Activated naive CD4-positive, alpha-beta T cell treated with anti-CD3 and anti-CD28 coated beads, Interleukin-2, amount 50 U/mL, for 24 hours (primary cell): ENCODE data around the gene VAX1.
A peak's percentile ranks its signal among the peaks of the same experiment; 100 is the strongest.

ENCODE experiments used
- H3K27ac Mint-ChIP-seq: one replicate; pipeline ENCODE4 v1.8.0; 2021; ENCODE audit warnings: mild to moderate bottlenecking, mixed read lengths
- H3K27me3 Mint-ChIP-seq: one replicate; pipeline ENCODE4 v1.8.0; 2021; ENCODE audit warnings: mixed read lengths
- H3K36me3 Mint-ChIP-seq: one replicate; pipeline ENCODE4 v1.8.0; 2021; ENCODE audit warnings: mixed read lengths
- H3K4me1 Mint-ChIP-seq: one replicate; pipeline ENCODE4 v1.8.0; 2021; ENCODE audit warnings: mixed read lengths
- H3K4me3 Mint-ChIP-seq: one replicate; pipeline ENCODE4 v1.8.0; 2021; ENCODE audit warnings: mild to moderate bottlenecking, mixed read lengths
- H3K9me3 Mint-ChIP-seq: one replicate; pipeline ENCODE4 v1.8.0; 2021; ENCODE audit warnings: mixed read lengths

The VAX1 gene

GRCh38 chr10:117145019-117145418 is 6.9 kb upstream of the VAX1 start:
- no peaks in the 10 kb centered on the region for H3K36me3 Mint-ChIP-seq
- no peak overlapping the region for H3K4me3 Mint-ChIP-seq
- peaks cover 40% of the 10 kb centered on the region for H3K27me3 Mint-ChIP-seq
- no peaks in the 10 kb centered on the region for H3K9me3 Mint-ChIP-seq
- H3K27ac Mint-ChIP-seq: no peak overlapping the region
- H3K4me1 Mint-ChIP-seq: no peaks in the 10 kb centered on the region

DNA sequence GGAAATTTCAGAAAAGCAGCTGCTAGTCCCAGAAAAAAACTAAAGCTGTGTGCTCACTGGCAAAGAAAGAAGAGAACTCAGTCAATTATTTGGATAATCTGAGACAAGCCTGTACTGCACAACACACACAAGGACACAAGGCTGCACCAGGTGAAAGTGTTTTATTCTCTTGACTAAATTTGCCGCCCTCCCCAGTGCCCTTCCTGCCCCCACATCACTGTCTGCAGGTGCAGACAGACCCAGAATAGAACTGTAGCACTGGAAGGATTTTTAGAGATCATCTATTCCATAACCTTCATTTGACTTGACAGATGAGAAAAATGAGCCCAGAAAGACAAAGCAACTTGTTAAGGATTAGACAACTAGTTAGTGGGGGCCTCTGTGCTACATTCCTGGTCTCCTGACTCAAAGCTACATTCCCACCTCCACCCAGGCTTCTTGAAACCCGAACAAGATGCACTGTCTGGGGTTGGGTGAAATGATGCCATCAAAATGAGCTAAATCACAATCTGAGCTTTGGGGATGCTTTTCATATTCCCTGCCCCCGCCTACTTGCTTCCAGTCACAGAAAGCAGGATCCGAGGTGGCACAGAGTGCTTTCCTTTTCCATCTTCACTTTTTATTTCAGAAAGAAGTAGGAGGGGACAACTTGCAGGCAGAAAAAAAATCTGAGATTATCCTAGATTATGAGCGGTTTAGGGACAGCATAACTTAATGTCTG is 5.2 kb upstream of the VAX1 start:
- no peak overlapping the region for H3K4me3 Mint-ChIP-seq
- no peak overlapping the region for H3K27ac Mint-ChIP-seq
- H3K27me3 Mint-ChIP-seq: peaks cover 46% of the 10 kb centered on the region
- H3K4me1 Mint-ChIP-seq: no peaks in the 10 kb centered on the region
- no peaks in the 10 kb centered on the region for H3K36me3 Mint-ChIP-seq
- H3K9me3 Mint-ChIP-seq: no peaks in the 10 kb centered on the region

GRCh38 chr10:117140525-117140902 is 2.4 kb upstream of the VAX1 start:
- Mint-ChIP-seq H3K4me3 (no peak overlapping the region), H3K9me3 (no peaks in the 10 kb centered on the region), H3K36me3 (no peaks in the 10 kb centered on the region), H3K27ac (no peak overlapping the region), H3K4me1 (no peaks in the 10 kb centered on the region), H3K27me3 (peaks cover 46% of the 10 kb centered on the region)

DNA sequence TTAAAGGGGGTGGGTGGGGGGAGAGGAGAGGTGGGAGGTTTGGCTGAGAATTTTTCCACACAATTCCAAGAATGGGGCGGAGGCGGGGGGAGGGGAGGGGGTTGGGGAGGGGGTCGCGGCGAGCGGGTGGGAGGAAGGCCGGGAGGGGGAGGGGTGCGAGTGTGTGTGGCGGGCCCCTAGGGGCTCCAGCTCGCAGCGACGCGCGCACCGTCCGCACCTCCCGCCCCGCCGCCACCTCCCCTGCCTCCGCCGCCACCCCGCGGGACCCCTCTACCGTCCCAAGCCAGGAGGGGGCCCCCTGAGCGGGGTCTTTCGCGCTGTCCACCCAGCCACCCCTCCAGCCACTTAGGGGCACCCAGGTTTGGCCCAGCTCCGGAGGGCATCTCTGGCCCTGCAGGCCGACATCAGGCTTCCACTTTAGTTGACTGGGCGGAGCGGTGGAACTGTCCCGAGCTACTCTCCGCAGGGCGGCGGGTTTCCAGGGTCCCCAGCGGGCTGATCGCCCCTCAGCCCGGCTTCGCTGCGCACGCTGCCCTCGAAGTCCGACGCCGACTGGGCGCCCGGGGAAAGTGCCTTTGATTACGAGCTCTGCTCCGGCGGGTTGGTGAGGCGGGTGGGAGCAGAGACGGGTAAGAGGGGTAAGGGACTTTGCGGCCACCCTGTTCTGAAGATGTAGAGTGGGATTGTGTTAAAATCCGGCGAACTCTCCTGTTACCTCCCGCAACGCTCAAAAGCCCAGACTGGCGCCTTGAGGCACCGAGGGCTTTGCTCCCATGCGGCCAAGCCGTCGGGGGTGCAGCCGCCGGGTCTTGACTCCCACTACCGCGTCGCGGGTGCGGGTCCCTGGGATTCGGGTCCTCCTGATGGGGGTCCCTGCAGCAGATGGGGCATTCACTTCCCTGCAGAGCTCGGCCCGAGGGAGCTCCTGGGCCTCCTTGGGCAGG is 1.8 kb upstream of the VAX1 start:
- Mint-ChIP-seq H3K36me3 (no peaks in the 10 kb centered on the region), H3K27ac (no peak overlapping the region), H3K4me1 (no peaks in the 10 kb centered on the region), H3K27me3 (peaks cover 49% of the 10 kb centered on the region), H3K4me3 (no peak overlapping the region), H3K9me3 (no peaks in the 10 kb centered on the region)

- H3K36me3 Mint-ChIP-seq: no peaks in the 10 kb centered on the region
- peaks cover 47% of the 10 kb centered on the region for H3K27me3 Mint-ChIP-seq
- no peak overlapping the region for H3K4me3 Mint-ChIP-seq
- no peaks in the 10 kb centered on the region for H3K4me1 Mint-ChIP-seq
- H3K27ac Mint-ChIP-seq: peak overlapping the region; percentile 41
- no peaks in the 10 kb centered on the region for H3K9me3 Mint-ChIP-seq
These were observed 939 bp upstream of the VAX1 start for GRCh38 chr10:117138838-117139580.

DNA sequence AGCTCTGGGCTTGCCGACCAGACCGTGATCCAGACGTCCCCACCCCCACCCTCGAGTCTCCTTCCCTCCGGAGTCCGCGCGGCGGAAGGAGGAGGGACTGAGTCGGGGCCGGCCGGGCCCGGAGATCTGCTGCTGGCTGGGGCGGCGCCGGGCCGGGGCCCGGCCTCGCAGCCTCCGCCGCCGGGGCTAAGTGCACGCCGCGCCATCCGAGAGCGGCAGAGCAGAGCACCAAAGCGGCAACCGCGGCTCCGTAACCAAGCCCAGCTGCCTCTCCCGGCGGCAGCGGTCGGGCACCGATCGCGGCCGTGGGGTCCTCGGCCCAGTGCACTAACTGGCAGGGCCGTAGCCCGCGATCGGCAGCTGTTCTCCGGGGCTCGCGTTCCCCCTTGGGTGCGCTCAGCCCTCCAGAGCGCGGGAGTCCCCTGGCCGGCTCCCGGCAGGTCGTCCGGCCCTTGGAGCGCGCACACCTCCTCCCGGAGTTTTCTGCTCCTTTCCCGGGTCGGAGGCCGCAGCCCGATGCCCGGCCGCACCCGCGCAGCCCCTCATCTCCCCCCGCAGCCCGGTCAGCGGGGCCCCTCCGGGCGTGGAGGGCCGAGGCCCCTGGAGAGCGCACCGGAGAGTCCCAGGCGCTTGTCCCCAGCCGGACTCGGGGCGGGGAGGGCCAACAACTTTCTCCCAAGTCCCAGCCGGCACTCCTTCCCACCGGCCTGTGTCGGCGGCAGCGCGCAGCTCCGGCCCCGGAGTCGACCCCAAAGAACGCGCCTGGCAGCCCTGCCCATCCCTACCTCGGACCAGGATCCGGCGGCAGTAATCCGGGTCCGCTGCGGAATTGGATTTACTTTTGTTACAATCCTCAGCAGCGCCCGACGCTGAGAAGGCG is 799 bp downstream of the VAX1 start:
- Mint-ChIP-seq H3K9me3 (no peaks in the 10 kb centered on the region), H3K4me3 (no peak overlapping the region), H3K27ac (no peak overlapping the region), H3K27me3 (peaks cover 51% of the 10 kb centered on the region), H3K4me1 (peaks cover 15% of the 10 kb centered on the region), H3K36me3 (no peaks in the 10 kb centered on the region)

DNA sequence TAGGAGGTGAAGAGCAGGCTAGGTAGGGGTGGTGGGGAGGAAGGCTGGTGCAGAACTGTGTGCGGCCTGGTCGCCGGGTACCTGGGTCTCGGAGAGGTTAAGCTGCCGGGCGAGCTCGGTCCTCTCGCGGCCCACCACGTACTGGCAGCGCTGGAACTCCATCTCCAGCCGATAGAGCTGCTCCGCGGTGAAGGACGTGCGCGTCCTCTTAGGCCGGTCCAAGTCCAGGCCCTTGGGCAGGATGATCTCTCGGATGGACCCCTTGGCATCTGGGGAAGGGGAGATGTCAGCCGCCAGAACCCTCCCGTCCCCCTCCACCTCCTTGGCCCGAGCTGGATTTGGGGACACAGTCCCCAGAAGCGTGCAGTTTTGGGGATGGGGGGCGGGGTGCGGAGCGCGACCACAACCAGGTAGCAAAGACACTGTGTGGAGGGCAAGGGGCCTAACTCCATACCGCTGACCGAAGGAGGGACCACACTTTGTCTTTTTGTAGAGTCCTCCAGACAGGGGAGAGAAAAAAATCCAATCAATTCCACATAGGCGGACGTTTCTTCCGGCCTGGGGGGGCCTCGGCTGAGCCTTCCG is 1.6 kb downstream of the VAX1 start:
- no peak overlapping the region for H3K27ac Mint-ChIP-seq
- peaks cover 51% of the 10 kb centered on the region for H3K27me3 Mint-ChIP-seq
- no peaks in the 10 kb centered on the region for H3K36me3 Mint-ChIP-seq
- no peak overlapping the region for H3K4me3 Mint-ChIP-seq
- peaks cover 23% of the 10 kb centered on the region for H3K4me1 Mint-ChIP-seq
- no peaks in the 10 kb centered on the region for H3K9me3 Mint-ChIP-seq

- Mint-ChIP-seq H3K27me3 (peaks cover 55% of the 10 kb centered on the region), H3K4me1 (peaks cover 31% of the 10 kb centered on the region), H3K27ac (no peak overlapping the region), H3K4me3 (peak overlapping the region; percentile 42), H3K36me3 (peaks cover 2% of the 10 kb centered on the region), H3K9me3 (no peaks in the 10 kb centered on the region)
These were observed 2.5 kb downstream of the VAX1 start for GRCh38 chr10:117135480-117136140.

DNA sequence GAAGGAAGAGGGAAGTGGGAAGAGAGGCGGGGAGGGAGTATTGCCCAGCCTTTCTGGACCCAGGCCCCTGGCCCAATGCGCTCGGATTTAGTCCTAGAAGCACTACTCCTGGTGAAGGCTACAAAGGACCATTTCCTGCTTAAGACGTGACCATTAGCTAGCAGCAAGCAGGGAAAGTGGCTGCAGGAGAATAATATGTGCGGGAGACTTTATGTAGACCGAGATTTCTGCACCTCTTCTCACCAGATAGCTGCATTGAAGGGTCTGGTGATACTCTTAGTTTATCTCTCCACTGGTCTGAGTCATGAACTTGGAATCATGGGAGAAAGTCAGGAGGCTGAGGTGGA is 3.1 kb downstream of the VAX1 start:
- H3K27me3 Mint-ChIP-seq: peaks cover 58% of the 10 kb centered on the region
- no peak overlapping the region for H3K4me3 Mint-ChIP-seq
- no peaks in the 10 kb centered on the region for H3K9me3 Mint-ChIP-seq
- H3K4me1 Mint-ChIP-seq: peaks cover 32% of the 10 kb centered on the region
- H3K27ac Mint-ChIP-seq: no peak overlapping the region
- H3K36me3 Mint-ChIP-seq: peaks cover 2% of the 10 kb centered on the region

DNA sequence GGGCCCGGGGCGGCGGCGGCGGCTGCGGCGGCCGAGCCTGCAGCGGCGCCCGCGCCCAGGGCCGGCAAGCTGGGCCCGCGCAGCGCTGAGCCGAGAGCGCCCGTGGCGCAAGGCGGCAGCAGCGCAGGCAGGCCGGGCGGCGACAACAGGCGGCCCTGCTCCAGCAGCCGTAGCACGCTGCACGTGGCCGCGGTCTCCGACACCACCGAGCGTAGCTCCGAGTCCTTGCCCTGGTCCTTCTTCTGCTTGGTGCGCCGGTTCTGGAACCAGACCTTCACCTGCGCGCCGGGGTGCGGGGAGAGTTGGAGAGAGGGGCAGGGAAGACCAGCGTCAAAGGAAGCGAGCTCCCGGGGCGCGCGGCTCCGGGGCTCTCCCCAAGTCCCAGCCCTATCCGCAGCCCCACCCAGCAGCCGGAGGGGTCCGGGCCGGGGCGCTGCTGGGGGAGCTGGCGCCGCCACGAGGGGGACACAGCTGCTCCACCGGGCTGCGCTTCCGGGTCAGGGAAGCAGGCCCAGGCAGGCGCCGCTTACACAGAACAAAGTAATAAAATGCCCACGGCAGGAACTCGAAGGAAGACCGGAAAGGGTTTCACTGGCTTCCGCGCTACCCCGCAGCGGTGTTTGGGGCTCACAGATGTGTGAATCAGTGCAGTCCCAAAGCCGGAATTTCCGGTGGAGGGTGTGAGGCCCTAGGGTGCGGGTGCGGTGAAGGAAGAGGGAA is 3.6 kb downstream of the VAX1 start:
- Mint-ChIP-seq H3K27ac (no peak overlapping the region), H3K36me3 (peaks cover 2% of the 10 kb centered on the region), H3K27me3 (peaks cover 62% of the 10 kb centered on the region), H3K9me3 (no peaks in the 10 kb centered on the region), H3K4me3 (no peak overlapping the region), H3K4me1 (peaks cover 32% of the 10 kb centered on the region)

GRCh38 chr10:117134056-117134305 is 4.1 kb downstream of the VAX1 start:
- H3K36me3 Mint-ChIP-seq: peaks cover 2% of the 10 kb centered on the region
- peaks cover 60% of the 10 kb centered on the region for H3K27me3 Mint-ChIP-seq
- H3K4me3 Mint-ChIP-seq: peak overlapping the region; percentile 28
- H3K9me3 Mint-ChIP-seq: no peaks in the 10 kb centered on the region
- peaks cover 32% of the 10 kb centered on the region for H3K4me1 Mint-ChIP-seq
- H3K27ac Mint-ChIP-seq: no peak overlapping the region

DNA sequence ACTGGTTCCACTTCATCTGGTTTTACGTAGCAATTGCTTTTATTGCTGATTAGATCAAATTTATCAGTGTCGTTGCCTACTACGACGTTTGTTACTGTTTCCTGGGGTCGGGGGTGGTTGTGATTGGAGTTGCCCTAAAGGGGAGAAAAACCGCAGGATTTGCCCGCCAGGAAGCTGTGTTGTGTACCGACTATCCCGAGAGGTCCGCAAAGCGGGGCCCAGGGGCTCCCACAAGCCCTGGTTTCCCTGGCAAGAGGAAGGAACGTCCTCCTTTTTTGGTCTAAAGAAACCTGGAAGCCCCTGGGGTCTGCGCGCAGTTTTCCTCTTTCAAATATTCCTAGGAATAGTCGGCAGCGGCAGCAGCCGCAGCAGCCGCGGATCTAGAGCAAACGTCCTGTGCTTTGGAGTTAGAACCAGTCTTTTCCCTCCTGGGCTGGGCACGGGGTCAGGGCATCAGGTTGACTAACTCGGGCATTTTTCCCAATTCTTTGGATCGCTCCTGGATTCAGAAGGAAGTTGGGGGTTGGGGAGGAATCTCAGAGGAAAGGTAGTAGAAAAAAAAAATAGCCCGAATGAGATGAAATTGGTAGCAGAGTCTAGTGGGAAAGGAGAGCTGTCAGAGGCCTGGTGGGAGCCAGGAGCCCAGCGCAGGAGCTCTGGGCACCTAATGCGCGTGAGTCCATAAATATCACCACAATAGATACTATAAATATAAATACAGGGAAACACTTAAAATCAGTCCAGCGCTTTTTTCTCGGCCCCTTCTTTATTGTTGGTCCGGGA is 4.6 kb downstream of the VAX1 start:
- Mint-ChIP-seq H3K9me3 (no peaks in the 10 kb centered on the region), H3K27ac (peak overlapping the region; percentile 7), H3K4me1 (peaks cover 32% of the 10 kb centered on the region), H3K36me3 (peaks cover 2% of the 10 kb centered on the region), H3K27me3 (peaks cover 62% of the 10 kb centered on the region), H3K4me3 (peak overlapping the region; percentile 28)

DNA sequence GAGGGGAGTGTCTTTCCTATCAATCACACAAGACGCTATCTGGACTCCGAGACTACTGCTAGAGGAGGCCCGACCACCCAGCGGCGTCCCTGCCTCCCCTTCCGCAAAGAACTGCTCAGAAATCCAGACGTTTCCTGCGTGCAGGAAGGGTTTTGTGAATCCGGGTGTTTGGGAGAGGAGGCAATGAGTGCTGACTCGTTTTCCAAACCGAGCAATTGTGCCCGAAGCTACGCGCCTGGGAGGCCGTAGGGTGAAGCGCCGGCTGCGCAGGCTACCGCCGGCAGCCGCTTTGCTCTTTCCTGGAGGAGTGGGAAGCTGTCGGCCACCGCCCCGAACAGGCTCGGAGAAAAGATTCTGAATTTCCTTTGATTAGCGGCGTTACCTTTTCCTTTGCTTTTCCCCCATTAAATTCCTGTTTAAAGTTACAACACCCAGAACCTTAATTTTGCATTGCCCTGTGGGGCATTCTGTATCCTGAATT is 5.3 kb downstream of the VAX1 start:
- Mint-ChIP-seq H3K4me1 (peaks cover 32% of the 10 kb centered on the region), H3K27me3 (peaks cover 62% of the 10 kb centered on the region), H3K4me3 (no peak overlapping the region), H3K27ac (peak overlapping the region; percentile 30), H3K36me3 (peaks cover 2% of the 10 kb centered on the region), H3K9me3 (no peaks in the 10 kb centered on the region)
